DOHH2 (cell line): ENCODE measurements around the gene ABI1.

Experiments used
- H3F3A ChIP-seq: fragments of 200-600 bp; sonication (generic), shearing (Covaris generic); 2 replicates; pipeline ENCODE4 v1.6.0; 2016; ENCODE audit warnings: antibody characterized with exemption, mild to moderate bottlenecking; ENCODE audit not compliant: control insufficient read depth, insufficient read depth
- H3K27ac ChIP-seq: fragments of 200-600 bp; sonication (generic); 2 replicates; pipeline ENCODE4 v1.5.1; 2014; ENCODE audit warnings: low read depth, mild to moderate bottlenecking, low read length, moderate library complexity
- H3K27me3 ChIP-seq: fragments of 200-600 bp; sonication (generic); 2 replicates; pipeline ENCODE4 v1.6.1; 2014; ENCODE audit warnings: mild to moderate bottlenecking, low read length, mixed read lengths; ENCODE audit not compliant: control insufficient read depth
- H3K36me3 ChIP-seq: fragments of 200-600 bp; sonication (generic); 2 replicates; pipeline ENCODE4 v1.6.1; 2014; ENCODE audit warnings: mild to moderate bottlenecking, low read length, moderate library complexity, mixed read lengths; ENCODE audit not compliant: control insufficient read depth
- H3K4me1 ChIP-seq: fragments of 200-600 bp; sonication (generic); 2 replicates; pipeline ENCODE4 v1.6.1; 2014; ENCODE audit warnings: mild to moderate bottlenecking, low read length, mixed read lengths; ENCODE audit not compliant: control insufficient read depth
- H3K4me2 ChIP-seq: fragments of 200-600 bp; sonication (generic); 2 replicates; pipeline ENCODE4 v1.6.0; 2014; ENCODE audit warnings: mild to moderate bottlenecking, low read length, moderate library complexity
- H3K4me3 ChIP-seq: fragments of 200-600 bp; sonication (generic); 2 replicates; pipeline ENCODE4 v1.5.1; 2014; ENCODE audit warnings: mild to moderate bottlenecking, low read length, mixed read lengths
- H3K79me2 ChIP-seq: fragments of 200-600 bp; sonication (generic); 2 replicates; pipeline ENCODE4 v1.6.1; 2014; ENCODE audit warnings: mild to moderate bottlenecking, low read length, mixed read lengths; ENCODE audit not compliant: control insufficient read depth
- H3K9me2 ChIP-seq: fragments of 200-600 bp; sonication (generic); replicated peaks from 2 replicates; pipeline ENCODE4 v1.6.1; 2014; ENCODE audit warnings: mild to moderate bottlenecking, low read length, mixed read lengths; ENCODE audit not compliant: control insufficient read depth
- H3K9me3 ChIP-seq: fragments of 200-600 bp; sonication (generic); 2 replicates; pipeline ENCODE4 v1.6.1; 2014; ENCODE audit warnings: antibody characterized with exemption, low read length, mixed read lengths; ENCODE audit not compliant: control insufficient read depth, insufficient read depth
- H4K20me1 ChIP-seq: fragments of 200-600 bp; sonication (generic); 2 replicates; pipeline ENCODE4 v1.6.0; 2014; ENCODE audit warnings: low read depth, mild to moderate bottlenecking, antibody characterized with exemption, low read length, moderate library complexity; ENCODE audit not compliant: control insufficient read depth, insufficient read depth
- EZH2phosphoT487 ChIP-seq: fragments of 200-600 bp; sonication (generic); IDR thresholded peaks from 2 replicates; pipeline ENCODE4 v1.6.1; 2017; ENCODE audit warnings: borderline replicate concordance, mild to moderate bottlenecking, antibody characterized with exemption, low read length, moderate library complexity, mixed read lengths
- TF ChIP-seq, protein P1 (sequence below): fragments of 200-600 bp; sonication (generic); IDR thresholded peaks from one replicate; pipeline ENCODE4 v1.5.1; 2014; ENCODE audit warnings: antibody characterized with exemption, mild to moderate bottlenecking, low read depth, low read length; ENCODE audit not compliant: poor library complexity, severe bottlenecking

The ABI1 gene

DNA sequence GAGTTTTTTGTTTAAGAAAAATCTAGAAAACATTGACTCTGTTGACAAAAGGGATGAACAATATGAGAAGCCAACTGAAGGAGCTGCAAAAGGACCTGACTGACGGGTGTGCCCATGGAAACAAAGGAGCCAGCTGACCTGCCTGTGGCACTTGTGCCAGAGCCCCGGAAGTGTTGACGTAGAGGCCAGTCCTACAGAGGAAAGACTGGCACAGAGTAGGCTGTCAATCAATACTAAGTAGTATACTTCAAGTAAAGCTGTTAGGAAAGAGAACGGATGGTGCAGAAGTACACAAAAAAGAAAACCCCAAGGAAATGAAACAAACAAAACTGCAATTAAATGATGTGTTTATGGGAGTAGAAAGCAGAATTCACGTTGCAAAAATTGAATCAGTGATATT, 19.0 kb upstream of the ABI1 start:
- no peaks in the 10 kb centered on the region for H3K9me2 ChIP-seq
- no peaks in the 10 kb centered on the region for H3F3A ChIP-seq
- H3K4me3 ChIP-seq: no peak overlapping the region
- H3K36me3 ChIP-seq: no peaks in the 10 kb centered on the region
- no peak overlapping the region for H3K4me2 ChIP-seq
- H4K20me1 ChIP-seq: no peaks in the 10 kb centered on the region
- H3K27me3 ChIP-seq: no peaks in the 10 kb centered on the region
- no peak overlapping the region for H3K27ac ChIP-seq
- peaks cover 10% of the 10 kb centered on the region for H3K4me1 ChIP-seq
- no peaks in the 10 kb centered on the region for H3K79me2 ChIP-seq
- H3K9me3 ChIP-seq: no peaks in the 10 kb centered on the region
- no peak for TF ChIP-seq EZH2phosphoT487
- TF ChIP-seq, protein P1, sequence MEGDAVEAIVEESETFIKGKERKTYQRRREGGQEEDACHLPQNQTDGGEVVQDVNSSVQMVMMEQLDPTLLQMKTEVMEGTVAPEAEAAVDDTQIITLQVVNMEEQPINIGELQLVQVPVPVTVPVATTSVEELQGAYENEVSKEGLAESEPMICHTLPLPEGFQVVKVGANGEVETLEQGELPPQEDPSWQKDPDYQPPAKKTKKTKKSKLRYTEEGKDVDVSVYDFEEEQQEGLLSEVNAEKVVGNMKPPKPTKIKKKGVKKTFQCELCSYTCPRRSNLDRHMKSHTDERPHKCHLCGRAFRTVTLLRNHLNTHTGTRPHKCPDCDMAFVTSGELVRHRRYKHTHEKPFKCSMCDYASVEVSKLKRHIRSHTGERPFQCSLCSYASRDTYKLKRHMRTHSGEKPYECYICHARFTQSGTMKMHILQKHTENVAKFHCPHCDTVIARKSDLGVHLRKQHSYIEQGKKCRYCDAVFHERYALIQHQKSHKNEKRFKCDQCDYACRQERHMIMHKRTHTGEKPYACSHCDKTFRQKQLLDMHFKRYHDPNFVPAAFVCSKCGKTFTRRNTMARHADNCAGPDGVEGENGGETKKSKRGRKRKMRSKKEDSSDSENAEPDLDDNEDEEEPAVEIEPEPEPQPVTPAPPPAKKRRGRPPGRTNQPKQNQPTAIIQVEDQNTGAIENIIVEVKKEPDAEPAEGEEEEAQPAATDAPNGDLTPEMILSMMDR: no peak

DNA sequence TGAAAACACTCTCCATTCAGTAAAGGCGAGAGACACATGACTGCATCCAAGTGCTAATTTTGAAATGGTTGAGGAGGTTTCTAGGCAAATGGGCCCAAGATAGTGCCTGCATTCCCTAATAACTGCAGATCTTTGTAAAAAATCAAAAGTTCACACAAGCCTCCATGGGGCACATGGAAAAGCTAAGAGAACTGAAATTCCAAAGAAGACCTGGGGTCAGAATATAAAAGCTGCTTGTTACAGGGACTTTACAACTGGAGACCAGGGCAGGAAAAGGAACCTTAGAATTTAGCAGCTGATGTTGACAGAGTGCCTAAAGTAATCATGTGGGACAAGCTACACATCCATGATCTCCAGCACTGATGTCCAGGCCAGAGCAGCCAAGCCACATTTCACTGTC, 10.0 kb upstream of the ABI1 start:
- Histone ChIP-seq H3K4me1 (peaks cover 10% of the 10 kb centered on the region), H4K20me1 (no peaks in the 10 kb centered on the region), H3K9me3 (no peaks in the 10 kb centered on the region), H3K4me2 (no peak overlapping the region), H3F3A (no peaks in the 10 kb centered on the region), H3K4me3 (no peak overlapping the region), H3K79me2 (no peaks in the 10 kb centered on the region), H3K27ac (no peak overlapping the region), H3K36me3 (no peaks in the 10 kb centered on the region), H3K27me3 (no peaks in the 10 kb centered on the region), H3K9me2 (no peaks in the 10 kb centered on the region)
- TF ChIP-seq EZH2phosphoT487: no peak
- TF ChIP-seq, protein P1: no peak

DNA sequence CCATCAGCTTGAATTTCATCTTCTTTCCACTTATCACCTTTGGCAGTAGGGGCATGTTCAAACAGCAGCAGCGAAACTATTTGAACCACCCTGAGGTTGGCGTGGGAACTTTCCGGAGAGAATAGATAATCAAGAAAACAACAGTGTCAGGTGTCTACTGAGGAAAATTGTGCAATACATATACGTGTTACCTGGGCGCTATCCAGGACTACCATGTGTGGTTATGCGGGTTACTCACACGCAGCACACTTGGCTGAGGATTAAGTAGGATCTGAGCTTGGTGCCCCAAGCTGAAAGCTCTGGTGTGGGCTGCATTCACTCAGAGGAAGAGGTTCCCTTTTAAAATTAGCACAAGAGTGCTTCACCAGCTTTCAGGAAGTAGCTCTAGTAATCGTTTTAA, 8.8 kb upstream of the ABI1 start:
- Histone ChIP-seq H3F3A (no peaks in the 10 kb centered on the region), H3K4me1 (peaks cover 10% of the 10 kb centered on the region), H3K9me3 (no peaks in the 10 kb centered on the region), H3K4me2 (peak overlapping the region; percentile 30; the same call in 1 of the 2 replicates), H3K4me3 (no peak overlapping the region), H3K36me3 (no peaks in the 10 kb centered on the region), H3K79me2 (no peaks in the 10 kb centered on the region), H3K27me3 (no peaks in the 10 kb centered on the region), H3K9me2 (no peaks in the 10 kb centered on the region), H4K20me1 (no peaks in the 10 kb centered on the region), H3K27ac (no peak overlapping the region)
- TF ChIP-seq EZH2phosphoT487: no peak
- TF ChIP-seq, protein P1: no peak
